Activated CD8-positive, alpha-beta memory T cell treated with anti-CD3 and anti-CD28 coated beads for 48 hours (primary cell): ENCODE results near the gene PCF11.

Experiments
- DNase-seq, 3 experiments: peaks; one replicate each; pipeline ENCODE4 v3.0.0-alpha.2; 2020; ENCODE audit warnings: low read depth in 2 of 3, low spot score in 2 of 3

The PCF11 gene

DNA sequence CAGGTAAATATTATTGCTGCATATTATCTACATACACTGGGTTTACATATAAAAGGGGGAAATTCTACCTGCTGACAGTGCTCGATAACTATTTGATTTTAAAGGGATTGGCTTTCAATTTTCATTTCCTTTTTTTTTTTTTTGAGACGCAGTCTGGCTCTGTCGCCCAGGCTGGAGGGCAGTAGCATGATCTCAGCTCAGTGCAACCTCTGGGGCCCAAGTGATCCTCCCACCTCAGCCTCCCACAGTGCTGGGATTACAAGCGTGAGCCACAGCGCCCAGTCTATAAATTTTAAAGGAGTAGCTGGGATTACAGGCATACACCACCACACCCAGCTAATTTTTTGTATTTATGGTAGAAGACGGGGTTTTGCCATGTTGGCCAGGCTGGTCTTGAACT is 3.2 kb upstream of the PCF11 start:
- DNase-seq, result no peak

DNA sequence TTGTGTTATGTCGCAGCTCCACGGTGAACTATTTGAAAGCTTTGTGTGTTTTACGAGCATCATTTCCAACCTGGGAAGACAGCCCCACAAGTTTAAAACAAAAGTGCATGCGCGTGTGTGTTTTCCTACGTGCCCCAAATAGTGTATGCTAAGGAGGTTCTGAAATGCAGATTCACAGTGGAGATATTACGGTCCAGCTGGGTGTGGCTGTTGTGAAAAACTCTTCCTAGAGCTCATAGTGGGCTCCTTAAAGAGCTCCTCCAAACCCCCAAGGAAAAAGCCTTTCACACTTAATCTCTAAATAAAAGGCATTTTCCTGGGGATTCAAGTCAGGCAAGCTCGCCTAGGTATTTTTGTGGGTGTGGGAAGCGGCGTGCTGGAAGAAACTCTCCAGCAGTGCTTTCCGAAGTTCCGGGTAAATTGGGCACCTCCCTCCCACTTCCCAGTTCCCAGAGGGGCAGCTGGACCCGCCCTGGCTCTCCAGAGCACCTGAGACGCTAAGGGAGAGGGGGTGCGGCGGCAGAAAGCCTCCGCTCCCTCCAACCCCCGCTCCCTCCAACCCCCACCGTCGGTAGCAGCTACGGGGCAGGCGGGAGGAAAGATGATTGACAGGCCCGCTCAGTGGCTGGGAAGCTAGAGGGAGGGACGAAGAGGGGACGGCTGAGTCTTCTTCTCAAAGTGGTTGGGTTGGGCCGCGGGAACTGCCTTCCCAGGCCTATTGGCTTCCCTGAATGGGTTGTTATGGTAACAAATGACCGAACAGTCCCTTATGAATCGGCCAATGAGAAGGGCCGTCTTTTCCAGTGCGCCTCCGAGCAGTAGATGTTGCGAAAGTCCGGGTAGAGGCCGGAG is 561 bp upstream of the PCF11 start:
- DNase-seq, result peak in 2 of 3 experiments; percentile 81 to 90

- peak; percentile 10 to 33 (median 27) for DNase-seq
Observed at GRCh38 chr11:83157594-83158356, 844 bp downstream of the PCF11 start.

GRCh38 chr11:83158357-83158786 is 1.4 kb downstream of the PCF11 start:
- no peak for DNase-seq

DNA sequence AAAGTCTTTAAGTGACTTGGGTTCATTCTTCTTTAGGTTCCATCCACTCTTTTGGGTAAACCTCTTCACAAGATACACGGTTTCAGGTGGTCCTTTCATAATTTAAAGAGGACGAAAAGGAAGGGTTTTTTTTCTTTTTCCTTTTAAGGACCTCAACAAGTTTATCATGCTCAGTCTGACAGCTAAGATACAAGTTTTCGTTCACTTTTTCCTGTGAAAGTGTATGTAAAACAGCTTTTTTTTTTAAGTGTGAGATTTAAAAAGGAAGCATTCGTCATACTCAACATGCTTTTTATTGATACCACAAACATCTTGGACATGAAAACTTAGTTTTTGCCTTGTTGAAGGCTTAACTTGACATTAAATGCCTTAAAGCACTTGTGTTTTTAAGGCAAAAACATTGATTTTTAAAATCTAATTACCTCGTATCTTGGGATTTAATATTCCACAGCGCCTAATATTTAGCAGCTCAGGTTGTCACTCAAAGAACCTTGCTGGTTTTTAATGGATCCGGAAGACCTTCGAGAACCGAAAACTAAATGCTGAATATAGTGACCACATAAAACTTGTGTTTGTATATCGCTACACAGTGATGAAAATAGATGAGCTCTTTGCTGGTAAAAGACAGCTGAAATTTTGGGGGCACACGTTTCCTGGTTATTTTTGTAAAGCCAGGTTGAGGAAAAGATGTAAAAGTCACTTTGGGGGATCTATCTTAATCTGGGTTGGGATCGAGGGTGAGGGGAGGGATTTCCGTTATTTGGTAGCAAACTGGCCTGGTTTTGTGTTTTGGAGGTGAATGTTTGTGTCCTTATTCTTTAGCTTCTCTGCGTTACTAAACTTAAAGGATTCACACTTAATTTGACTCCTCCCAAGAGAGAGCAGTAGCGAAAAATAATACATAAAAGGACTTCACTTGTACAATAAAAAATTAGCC is 2.3 kb downstream of the PCF11 start:
- DNase-seq, result no peak

DNA sequence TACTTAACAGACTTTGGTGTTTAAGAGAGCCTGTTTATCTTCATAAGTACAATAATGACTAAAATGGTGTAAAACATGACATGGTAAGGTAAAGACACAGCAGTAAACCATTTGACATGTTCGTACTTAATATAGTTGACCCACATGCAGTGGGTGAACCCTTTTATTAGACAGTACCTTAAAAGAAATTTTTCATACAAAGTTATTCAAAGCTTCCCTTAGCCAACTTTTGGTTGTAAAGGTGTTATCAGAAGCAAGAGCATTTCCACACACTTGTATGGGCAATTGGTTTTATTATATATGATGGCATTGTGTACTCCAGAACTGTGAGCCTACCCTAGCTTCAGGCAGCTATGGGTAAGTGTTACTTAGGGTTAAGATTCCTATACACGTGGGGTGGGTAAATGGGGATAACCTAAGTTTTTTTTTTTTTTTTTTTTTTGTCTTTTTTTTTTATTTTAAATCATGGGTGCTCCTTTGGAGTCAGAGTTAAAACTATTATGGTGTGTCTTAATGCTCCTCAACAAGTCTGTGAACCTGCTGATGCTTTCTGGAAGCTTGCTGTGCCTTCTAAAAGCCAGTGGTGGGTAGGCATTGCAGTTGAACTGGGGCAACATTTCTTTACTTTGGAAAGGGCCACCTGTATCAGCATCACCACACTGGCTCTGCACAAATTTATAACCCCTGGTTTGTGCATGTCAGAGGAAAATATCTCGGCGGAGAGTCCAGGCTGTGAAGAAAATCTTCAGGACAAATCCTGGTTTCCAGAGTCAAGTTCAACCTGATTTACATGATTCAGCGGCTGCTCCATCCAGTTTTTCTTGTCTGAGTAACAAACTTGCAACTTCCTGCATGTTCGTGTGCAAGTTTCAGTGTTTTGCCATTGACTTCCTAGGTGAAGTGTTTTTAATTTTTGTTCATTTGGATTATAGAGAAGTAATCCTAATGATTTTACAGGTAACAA is 3.3 kb downstream of the PCF11 start:
- no peak for DNase-seq

GRCh38 chr11:83161610-83162199 is 4.8 kb downstream of the PCF11 start:
- DNase-seq, result no peak

- DNase-seq, result no peak
Observed at GRCh38 chr11:83162377-83162776, 5.4 kb downstream of the PCF11 start.

DNA sequence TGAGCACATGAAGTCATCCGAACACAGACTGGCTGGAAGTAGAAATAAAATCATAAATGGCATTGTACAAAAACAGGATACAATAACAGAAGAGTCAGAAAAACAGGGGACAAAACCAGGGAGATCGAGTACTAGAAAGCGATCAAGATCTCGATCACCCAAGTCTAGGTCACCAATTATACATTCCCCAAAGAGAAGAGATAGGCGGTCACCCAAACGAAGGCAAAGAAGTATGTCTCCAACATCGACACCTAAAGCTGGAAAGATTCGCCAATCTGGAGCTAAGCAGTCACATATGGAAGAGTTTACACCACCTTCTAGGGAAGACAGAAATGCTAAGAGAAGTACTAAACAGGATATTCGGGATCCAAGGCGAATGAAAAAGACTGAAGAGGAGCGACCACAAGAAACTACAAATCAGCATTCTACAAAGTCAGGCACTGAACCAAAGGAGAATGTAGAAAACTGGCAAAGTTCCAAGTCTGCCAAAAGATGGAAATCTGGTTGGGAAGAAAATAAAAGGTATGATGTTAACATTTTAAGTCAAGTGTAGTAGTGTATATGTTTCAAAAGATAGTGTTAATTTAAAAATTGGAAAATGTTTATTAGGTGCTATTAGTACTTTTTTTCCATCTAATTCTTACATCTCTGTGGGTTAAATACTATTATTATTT is 9.4 kb downstream of the PCF11 start:
- no peak for DNase-seq

GRCh38 chr11:83168756-83169155 is 11.8 kb downstream of the PCF11 start:
- no peak for DNase-seq

- no peak for DNase-seq
Observed at GRCh38 chr11:83170865-83171264, 13.9 kb downstream of the PCF11 start.

GRCh38 chr11:83172551-83172950 is 15.6 kb downstream of the PCF11 start:
- no peak for DNase-seq

DNA sequence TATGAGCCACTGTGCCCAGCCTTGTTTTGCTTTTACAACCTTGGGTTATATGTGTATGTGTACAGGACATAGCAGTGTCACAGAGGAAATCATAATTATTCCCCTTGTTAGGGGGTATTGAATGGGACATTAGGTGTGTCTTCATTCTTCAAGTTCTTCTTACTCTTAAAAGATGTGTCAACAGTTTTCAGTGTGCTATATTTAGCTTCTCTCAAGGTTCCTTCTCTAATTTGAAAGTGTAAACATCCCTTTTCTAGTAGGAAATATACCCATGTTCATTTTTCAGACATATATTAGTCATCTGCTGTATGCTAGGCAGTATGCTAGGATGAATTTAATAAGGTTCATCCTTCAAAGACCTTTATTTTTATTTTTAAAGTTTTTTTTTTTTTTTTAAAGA is 17.1 kb downstream of the PCF11 start:
- no peak for DNase-seq

DNA sequence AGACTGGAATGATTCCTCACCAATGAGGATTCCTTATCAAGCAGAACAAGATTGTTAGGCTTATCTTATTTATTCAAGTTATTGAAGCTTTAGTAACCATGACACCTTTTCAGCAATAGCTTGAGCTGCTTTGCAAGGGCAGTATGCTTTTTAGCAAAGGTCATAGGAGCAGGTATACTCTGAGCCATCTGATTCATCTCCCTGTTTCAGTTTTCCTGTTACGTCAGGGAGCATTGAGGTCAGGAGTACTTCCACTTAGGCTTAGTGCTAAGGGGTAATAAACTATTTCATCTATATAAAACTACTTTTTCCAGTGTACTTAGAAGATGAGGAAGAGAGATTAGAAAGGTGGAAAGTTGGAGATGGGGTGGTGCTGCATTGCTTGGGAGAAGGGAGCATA is 18.9 kb downstream of the PCF11 start:
- no peak for DNase-seq

DNA sequence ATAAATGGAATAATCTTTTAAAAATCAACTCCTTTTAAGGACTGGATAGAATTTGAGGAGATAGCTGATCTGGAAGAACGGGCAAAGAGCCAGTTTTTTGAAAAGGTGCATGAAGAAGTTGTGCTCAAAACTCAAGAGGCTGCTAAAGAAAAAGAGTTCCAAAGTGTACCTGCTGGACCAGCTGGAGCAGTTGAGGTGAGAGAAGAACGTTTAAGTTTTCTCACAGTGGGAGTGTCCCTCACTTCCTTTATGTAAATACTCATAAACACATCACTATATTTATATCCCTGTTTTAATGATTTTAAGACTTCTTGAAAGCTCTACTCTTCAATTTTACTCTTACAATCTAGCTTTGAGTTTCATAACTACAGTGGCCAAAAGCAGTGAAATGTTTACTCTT is 24.9 kb downstream of the PCF11 start:
- DNase-seq, result no peak

DNA sequence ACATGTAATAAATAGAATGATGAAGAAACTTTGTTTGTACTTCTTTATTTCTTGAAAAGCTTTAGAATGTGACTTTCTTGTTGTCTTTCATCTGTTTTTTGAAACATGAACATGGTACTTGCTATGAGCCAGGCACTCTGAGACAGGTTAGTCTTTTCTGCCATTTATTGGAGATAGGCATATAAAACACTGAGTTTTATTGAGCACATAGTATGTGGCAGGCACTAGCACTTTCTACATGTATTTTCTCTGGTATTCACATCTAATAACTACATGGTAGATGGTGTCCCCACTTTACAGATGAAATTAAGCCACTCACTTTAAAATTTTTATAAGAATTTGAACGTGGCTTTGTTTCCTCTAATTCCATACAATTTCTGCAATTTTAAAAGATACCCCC is 28.8 kb downstream of the PCF11 start:
- no peak for DNase-seq

DNA sequence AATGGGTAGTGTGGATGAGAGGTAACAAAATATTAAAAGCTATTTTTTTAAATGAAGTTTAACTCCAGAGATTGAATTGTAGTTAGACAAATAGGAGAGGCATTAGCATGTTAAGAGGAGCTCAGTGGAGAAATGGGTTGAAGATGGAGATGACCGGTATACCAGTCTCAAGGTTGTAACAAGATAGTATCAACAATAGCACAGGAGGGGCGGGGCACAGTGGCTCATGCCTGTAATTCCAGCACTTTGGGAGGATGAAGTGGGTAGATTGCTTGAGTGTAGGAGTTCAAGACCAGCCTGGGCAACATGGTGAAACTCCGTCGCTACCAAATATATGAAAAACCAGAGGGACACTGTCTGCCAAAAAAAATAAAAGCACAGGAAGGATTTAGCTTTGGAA is 30.5 kb downstream of the PCF11 start:
- no peak for DNase-seq

DNA sequence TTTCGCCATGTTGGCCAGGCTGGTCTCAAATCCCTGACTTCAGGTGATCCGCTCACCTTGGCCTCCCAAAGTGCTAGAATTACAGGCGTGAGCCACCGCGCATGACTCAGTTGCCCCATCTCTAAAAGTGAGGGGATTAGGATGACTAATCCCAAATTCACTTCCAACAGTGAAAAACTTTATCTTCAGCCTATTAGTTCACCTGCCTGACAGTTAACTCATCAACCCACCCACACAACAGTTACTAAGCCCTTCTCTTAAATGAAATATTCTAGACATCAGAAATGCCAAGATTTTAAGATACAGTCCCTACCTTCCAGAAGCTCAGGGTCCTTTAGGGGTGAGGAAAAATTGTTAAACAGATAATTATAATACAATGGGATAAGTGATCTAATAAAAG is 34.6 kb downstream of the PCF11 start:
- DNase-seq, result no peak

DNA sequence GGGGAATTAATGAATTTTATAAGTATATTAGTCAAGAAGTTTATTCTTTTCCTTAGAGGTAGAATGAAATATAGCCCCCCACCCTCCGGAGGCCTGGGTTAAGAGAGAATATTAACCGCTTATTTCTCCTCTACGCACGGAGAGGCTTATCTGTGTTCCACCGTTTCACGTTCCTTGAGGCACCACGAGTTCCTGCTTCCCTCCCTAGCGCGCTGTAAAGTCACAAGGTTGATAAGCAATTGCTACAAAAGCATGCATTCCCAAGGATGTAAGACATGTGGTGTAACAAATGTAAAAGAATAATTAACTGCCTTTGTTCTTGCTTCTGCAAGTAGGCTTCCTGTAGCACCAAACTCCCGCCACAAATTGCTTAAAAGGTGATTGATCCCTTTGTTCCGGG is 35.1 kb downstream of the PCF11 start:
- DNase-seq, result no peak
